ENCODE data around the gene ALG6. TPM values are rescaled to one million over a fixed set of nuclear protein-coding genes. Genes with fewer than 3 reads are reported as not detected.
"Not testable (repeated sequence)": the region's sequence is repeated elsewhere in the genome, so short reads cannot be mapped to it uniquely, and the experiment has no call there.

ALG6 gene
- total RNA-seq, 2 experiments from 2014 or later, result 23.0 to 24.0 TPM

GRCh38 chr1:63408331-63408730 is 40.9 kb downstream of the ALG6 start:
- Mint-ChIP-seq H3K9me3 (ENCODE audit: low read depth) (no peaks in the 10 kb centered on the region), H3K36me3 (peaks cover 26% of the 10 kb centered on the region), H3K4me1 (peaks cover 1% of the 10 kb centered on the region), H3K27ac (no peak overlapping the region), H3K4me3 (no peak overlapping the region), H3K27me3 (no peaks in the 10 kb centered on the region)
- no peak for ATAC-seq
- CTCF ChIA-PET, result interaction anchor here (2.6 kb wide), 1 partner anchor 11 kb away, joined by 5 read pairs; no protein-coding TSS in a partner anchor
- DNase-seq, result no peak

DNA sequence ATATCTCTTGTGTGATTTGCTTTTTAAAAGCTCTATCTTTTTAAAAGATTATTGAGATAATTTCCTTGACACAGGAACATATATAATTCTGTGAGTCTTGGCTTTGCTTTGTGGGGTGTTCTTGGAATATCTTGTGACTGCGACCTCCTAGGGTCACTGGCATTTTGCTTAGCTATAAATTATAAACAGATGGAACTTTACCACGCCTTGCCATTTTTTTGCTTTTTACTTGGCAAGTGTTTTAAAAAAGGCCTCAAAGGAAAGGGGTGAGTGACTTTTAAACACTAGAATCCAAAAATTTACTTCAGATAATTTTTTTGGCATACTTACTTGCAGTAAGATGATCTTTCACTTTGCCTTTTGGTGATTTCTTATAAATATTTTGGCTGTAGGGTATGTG is 43.6 kb downstream of the ALG6 start:
- no peaks in the 10 kb centered on the region for H3K9me3 Mint-ChIP-seq (ENCODE audit: low read depth)
- ATAC-seq (no peak), DNase-seq (no peak)
- H3K4me1 Mint-ChIP-seq, result no peaks in the 10 kb centered on the region
- H3K4me3 Mint-ChIP-seq, result no peak overlapping the region
- H3K36me3 Mint-ChIP-seq, result peaks cover 19% of the 10 kb centered on the region
- no peaks in the 10 kb centered on the region for H3K27me3 Mint-ChIP-seq
- CTCF ChIA-PET, result interaction anchor here (0.7 kb wide), 1 partner anchor 833 kb away, joined by 3 read pairs; no protein-coding TSS in a partner anchor
- no peak overlapping the region for H3K27ac Mint-ChIP-seq

GRCh38 chr1:63413394-63413793 is 46.0 kb downstream of the ALG6 start:
- no peak for DNase-seq
- CTCF ChIA-PET, result no interaction called here
- H3K36me3 Mint-ChIP-seq, result peaks cover 17% of the 10 kb centered on the region
- no peaks in the 10 kb centered on the region for H3K9me3 Mint-ChIP-seq (ENCODE audit: low read depth)
- ATAC-seq, result no peak
- no peaks in the 10 kb centered on the region for H3K27me3 Mint-ChIP-seq
- H3K4me3 Mint-ChIP-seq, result no peak overlapping the region
- no peak overlapping the region for H3K27ac Mint-ChIP-seq
- no peaks in the 10 kb centered on the region for H3K4me1 Mint-ChIP-seq

DNA sequence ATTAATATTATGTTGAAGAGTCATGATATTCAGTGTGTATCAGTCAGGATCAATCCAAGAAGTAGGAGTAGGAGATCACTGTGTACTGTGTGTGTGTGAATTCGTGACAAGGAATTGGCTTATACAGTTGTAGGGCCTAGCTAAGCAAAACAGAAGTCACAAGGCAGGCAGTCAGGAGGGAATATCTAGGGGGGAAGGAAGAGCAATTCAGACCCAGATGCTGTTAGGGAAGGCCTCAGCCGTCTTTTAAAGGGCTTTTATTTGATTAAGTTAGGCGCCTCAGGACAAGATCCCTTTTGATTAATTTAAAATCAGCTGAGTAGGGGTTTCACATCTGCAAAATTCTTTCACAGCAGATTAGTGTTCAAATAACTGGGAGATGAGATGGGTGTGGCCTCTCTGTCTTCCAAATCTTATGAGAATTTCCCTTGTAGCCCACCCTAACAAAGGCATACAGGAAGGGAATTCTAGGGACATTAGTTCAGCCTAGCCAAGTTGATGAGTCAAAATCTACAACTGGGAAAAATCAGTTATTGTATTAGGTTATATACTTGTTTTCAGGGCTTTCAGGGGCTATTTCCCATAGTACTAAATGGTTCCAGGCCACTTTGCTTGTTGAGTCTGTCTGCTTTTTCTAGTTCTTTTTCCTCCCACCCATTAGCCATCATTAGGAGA is 47.4 kb downstream of the ALG6 start:
- CTCF ChIA-PET, result no interaction called here
- DNase-seq (no peak), ATAC-seq (no peak)
- Mint-ChIP-seq H3K27me3 (no peaks in the 10 kb centered on the region), H3K4me1 (no peaks in the 10 kb centered on the region), H3K4me3 (no peak overlapping the region), H3K27ac (no peak overlapping the region), H3K36me3 (peaks cover 20% of the 10 kb centered on the region), H3K9me3 (ENCODE audit: low read depth) (no peaks in the 10 kb centered on the region)

DNA sequence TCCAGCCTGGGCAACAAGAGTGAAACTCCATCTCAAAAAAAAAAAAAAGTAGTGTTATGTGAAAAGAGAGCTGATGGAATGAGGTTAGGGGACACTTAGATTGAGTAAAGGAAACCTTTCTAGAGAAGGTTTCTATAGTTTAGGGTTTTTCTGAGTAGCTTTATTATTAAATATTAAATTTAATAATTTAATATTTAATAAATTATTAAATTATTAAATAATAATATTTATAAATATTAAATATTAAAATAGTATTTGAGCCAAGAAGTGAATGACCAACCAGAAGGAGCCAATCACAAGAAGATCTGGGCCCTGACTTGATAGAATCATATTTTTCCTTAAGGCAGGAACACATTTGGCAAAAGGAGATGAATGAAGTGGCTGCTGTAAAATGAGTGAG is 50.7 kb downstream of the ALG6 start:
- H3K27me3 Mint-ChIP-seq, result no peaks in the 10 kb centered on the region
- no peak for ATAC-seq
- H3K4me1 Mint-ChIP-seq, result no peaks in the 10 kb centered on the region
- peaks cover 31% of the 10 kb centered on the region for H3K36me3 Mint-ChIP-seq
- no peak overlapping the region for H3K4me3 Mint-ChIP-seq
- DNase-seq, result no peak
- no peak overlapping the region for H3K27ac Mint-ChIP-seq
- CTCF ChIA-PET, result no interaction called here
- peaks cover 2% of the 10 kb centered on the region for H3K9me3 Mint-ChIP-seq (ENCODE audit: low read depth)

DNA sequence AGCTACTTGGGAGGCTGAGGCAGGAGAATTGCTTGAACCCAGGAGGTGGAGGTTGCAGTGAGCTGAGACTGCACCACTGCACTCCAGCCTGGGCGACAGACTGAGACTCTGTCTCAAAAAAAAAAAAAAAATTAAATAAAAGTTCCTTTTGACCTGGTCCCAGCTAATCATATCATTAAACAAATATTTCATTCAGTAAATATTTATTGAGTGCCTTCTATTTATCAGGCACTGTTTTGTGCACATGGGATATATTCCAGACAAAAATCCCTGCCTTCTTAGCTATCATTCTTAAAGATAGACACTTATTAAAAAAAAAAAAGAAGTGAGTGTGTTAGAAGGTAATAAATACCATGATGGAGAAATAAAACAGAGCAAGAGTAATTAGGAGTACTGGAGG is 53.3 kb downstream of the ALG6 start:
- CTCF ChIA-PET, result interaction anchor here (1.0 to 1.1 kb wide), 2 partner anchors 14 to 94 kb away, joined by 3 to 4 read pairs; no protein-coding TSS in a partner anchor
- peaks cover 33% of the 10 kb centered on the region for H3K36me3 Mint-ChIP-seq
- not testable (repeated sequence) for ATAC-seq; H3K9me3 Mint-ChIP-seq (ENCODE audit: low read depth); H3K27me3 Mint-ChIP-seq; H3K4me3 Mint-ChIP-seq; H3K4me1 Mint-ChIP-seq; DNase-seq; H3K27ac Mint-ChIP-seq

GRCh38 chr1:63423649-63424048 is 56.2 kb downstream of the ALG6 start:
- Mint-ChIP-seq H3K27ac (no peak overlapping the region), H3K4me3 (no peak overlapping the region), H3K27me3 (no peaks in the 10 kb centered on the region), H3K9me3 (ENCODE audit: low read depth) (peaks cover 2% of the 10 kb centered on the region), H3K36me3 (peaks cover 27% of the 10 kb centered on the region), H3K4me1 (no peaks in the 10 kb centered on the region)
- CTCF ChIA-PET, result no interaction called here
- ATAC-seq (no peak), DNase-seq (no peak)

GRCh38 chr1:63428815-63429214 is 61.4 kb downstream of the ALG6 start:
- no peaks in the 10 kb centered on the region for H3K4me1 Mint-ChIP-seq
- H3K36me3 Mint-ChIP-seq, result peaks cover 25% of the 10 kb centered on the region
- no peaks in the 10 kb centered on the region for H3K27me3 Mint-ChIP-seq
- H3K4me3 Mint-ChIP-seq, result no peak overlapping the region
- DNase-seq (no peak), ATAC-seq (no peak)
- H3K27ac Mint-ChIP-seq, result no peak overlapping the region
- peaks cover 3% of the 10 kb centered on the region for H3K9me3 Mint-ChIP-seq (ENCODE audit: low read depth)
- CTCF ChIA-PET, result no interaction called here

GRCh38 chr1:63429281-63429680 is 61.9 kb downstream of the ALG6 start:
- Mint-ChIP-seq H3K36me3 (peaks cover 25% of the 10 kb centered on the region), H3K27ac (no peak overlapping the region), H3K4me3 (no peak overlapping the region), H3K4me1 (no peaks in the 10 kb centered on the region), H3K9me3 (ENCODE audit: low read depth) (peaks cover 3% of the 10 kb centered on the region), H3K27me3 (no peaks in the 10 kb centered on the region)
- ATAC-seq (no peak), DNase-seq (no peak)
- CTCF ChIA-PET, result no interaction called here

GRCh38 chr1:63435161-63435560 is 67.7 kb downstream of the ALG6 start:
- no peak overlapping the region for H3K4me3 Mint-ChIP-seq
- H3K4me1 Mint-ChIP-seq, result peaks cover 8% of the 10 kb centered on the region
- ATAC-seq, result no peak
- no peak for DNase-seq
- no peak overlapping the region for H3K27ac Mint-ChIP-seq
- CTCF ChIA-PET, result no interaction called here
- peaks cover 26% of the 10 kb centered on the region for H3K36me3 Mint-ChIP-seq
- no peaks in the 10 kb centered on the region for H3K27me3 Mint-ChIP-seq
- H3K9me3 Mint-ChIP-seq (ENCODE audit: low read depth), result no peaks in the 10 kb centered on the region

GRCh38 chr1:63442141-63442475 is 74.7 kb downstream of the ALG6 start:
- DNase-seq (no peak), ATAC-seq (no peak)
- H3K27ac Mint-ChIP-seq, result no peak overlapping the region
- peaks cover 5% of the 10 kb centered on the region for H3K36me3 Mint-ChIP-seq
- no peak overlapping the region for H3K4me3 Mint-ChIP-seq
- CTCF ChIA-PET, result no interaction called here
- H3K27me3 Mint-ChIP-seq, result no peaks in the 10 kb centered on the region
- H3K9me3 Mint-ChIP-seq (ENCODE audit: low read depth), result no peaks in the 10 kb centered on the region
- peaks cover 2% of the 10 kb centered on the region for H3K4me1 Mint-ChIP-seq

GRCh38 chr1:63448731-63449246 is 81.4 kb downstream of the ALG6 start:
- H3K9me3 Mint-ChIP-seq (ENCODE audit: low read depth), result no peaks in the 10 kb centered on the region
- H3K4me1 Mint-ChIP-seq, result no peaks in the 10 kb centered on the region
- peaks cover 1% of the 10 kb centered on the region for H3K36me3 Mint-ChIP-seq
- no peak for DNase-seq
- H3K27me3 Mint-ChIP-seq, result no peaks in the 10 kb centered on the region
- no peak overlapping the region for H3K4me3 Mint-ChIP-seq
- CTCF ChIA-PET, result no interaction called here
- no peak for ATAC-seq
- H3K27ac Mint-ChIP-seq, result no peak overlapping the region

GRCh38 chr1:63450416-63450815 is 83.0 kb downstream of the ALG6 start:
- Mint-ChIP-seq H3K4me1 (no peaks in the 10 kb centered on the region), H3K4me3 (no peak overlapping the region), H3K9me3 (ENCODE audit: low read depth) (no peaks in the 10 kb centered on the region), H3K36me3 (peaks cover 1% of the 10 kb centered on the region), H3K27me3 (no peaks in the 10 kb centered on the region), H3K27ac (no peak overlapping the region)
- CTCF ChIA-PET, result no interaction called here
- ATAC-seq (no peak), DNase-seq (no peak)

DNA sequence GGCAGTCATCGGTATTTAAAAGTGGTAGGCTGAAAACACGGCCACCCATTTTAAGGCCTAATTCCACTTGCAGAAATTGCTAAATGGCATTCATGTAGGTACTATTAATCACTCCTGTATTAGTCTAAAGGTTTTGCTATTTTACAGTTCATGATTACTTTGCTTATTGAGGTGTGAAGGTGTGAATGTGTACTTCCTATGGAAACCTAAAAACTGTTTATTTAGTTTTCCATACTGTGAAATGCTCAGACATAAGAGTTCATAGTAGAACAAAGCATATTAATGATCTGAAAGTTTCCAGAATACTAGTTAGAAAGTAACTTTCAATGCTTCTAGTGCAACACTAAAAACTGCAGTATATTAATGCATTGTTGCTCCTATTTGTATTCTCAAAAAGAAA is 85.8 kb downstream of the ALG6 start:
- no peak overlapping the region for H3K4me3 Mint-ChIP-seq
- no peaks in the 10 kb centered on the region for H3K9me3 Mint-ChIP-seq (ENCODE audit: low read depth)
- H3K4me1 Mint-ChIP-seq, result no peaks in the 10 kb centered on the region
- no peak for ATAC-seq
- peaks cover 4% of the 10 kb centered on the region for H3K36me3 Mint-ChIP-seq
- H3K27ac Mint-ChIP-seq, result no peak overlapping the region
- no peak for DNase-seq
- CTCF ChIA-PET, result no interaction called here
- no peaks in the 10 kb centered on the region for H3K27me3 Mint-ChIP-seq
